NCI-H82 treated with DMSO at 0.1 percent for 48 hours (cell line): ENCODE results near the gene ASRGL1.

Experiments used
- DNase-seq: peaks from one replicate; lab custom pipeline; 2025; ENCODE audit not compliant: unreplicated experiment; lab: John Stamatoyannopoulos, UW

ASRGL1 gene

GRCh38 chr11:62439785-62440602, 102.7 kb downstream of the ASRGL1 start:
- DNase-seq = no peak
